A549 treated with AZD9567 at 1 μM for 4 hours (cell line): Measurements from ENCODE around the gene OR8I2. TPM values are rescaled to one million over a fixed set of nuclear protein-coding genes. Genes with fewer than 3 reads are reported as not detected.

Source experiments
- total RNA-seq: library from RNA; stranded (reverse); fragments of 200-300 nt; extraction: Qiagen RNA extraction; gene quantifications from 5 replicates; pipeline ENCODE4 v1.2.3, GENCODE V29; 2022; ENCODE audit not compliant: insufficient read depth

Gene OR8I2
- not detected in 5 replicates for total RNA-seq

DNA sequence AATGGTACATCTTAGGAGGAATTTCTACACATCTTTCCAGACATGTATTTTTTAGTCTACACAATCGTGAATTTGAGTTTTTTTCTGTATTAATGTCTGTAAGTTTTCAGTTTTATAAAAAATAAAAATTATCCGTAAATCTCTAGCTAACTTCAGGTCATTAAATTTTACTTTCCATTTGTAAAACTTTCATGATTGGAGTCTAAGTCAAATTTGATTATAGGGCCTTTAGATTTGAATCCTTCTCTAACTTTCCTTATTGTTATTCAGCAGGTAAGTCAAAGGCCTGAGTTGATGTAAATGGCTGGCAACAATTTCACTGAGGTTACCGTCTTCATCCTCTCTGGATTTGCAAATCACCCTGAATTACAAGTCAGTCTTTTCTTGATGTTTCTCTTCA lies at the start of gene OR8I2:
TSS of gene OR8I2 (plus strand) at position 301 of the 400 bp plus-strand sequence. CDS start at position 301, 0 bp downstream.

DNA sequence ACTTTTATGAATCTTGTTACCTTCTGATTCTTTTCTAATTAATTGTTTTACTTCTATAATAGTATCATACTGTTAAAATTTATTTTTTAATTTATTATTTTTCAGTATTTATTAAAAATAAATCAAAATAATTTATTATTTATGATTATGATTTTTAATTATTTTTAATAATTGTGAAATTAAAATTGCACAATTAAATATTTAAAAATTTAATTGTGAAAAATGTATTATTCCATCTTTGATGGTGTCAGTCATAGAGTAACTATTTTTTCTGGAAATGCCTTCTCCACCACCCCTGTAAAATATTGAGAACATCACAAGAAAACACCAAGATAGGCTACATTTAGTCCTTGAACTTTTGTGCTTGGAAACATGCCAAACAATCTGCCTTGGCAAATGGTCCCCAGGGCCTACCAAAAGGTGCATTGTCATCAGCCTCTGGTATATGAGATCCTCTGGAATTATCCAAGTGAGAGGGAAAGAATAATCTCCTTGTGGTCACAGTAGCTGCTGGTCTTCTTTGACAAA lies 10.2 kb downstream of the OR8I2 start, which contains the start of gene OR8H2:
TSS of gene OR8H2 (plus strand) at position 478 of the 528 bp plus-strand sequence. CDS start 1,356 bp downstream, outside the sequence.

DNA sequence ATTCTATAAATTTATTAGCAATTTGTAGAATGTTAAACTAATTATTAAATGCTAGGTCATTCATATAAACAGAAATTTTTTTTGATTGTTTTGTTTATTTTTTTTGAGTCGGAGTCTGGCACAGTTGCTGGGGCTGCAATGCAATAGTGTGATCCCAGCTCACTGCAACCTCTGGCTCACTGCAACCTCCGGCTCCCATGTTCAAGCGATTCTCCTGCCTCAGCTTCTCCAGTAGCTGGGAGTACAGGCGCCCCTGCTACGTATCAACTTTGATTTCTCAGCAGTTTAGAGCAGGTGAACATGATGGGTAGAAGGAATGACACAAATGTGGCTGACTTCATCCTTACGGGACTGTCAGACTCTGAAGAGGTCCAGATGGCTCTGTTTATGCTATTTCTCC lies 29.0 kb downstream of the OR8I2 start, which contains the start of gene OR8H3:
TSS of gene OR8H3 (plus strand) at position 301 of the 400 bp plus-strand sequence. CDS start at position 301, 0 bp downstream.

DNA sequence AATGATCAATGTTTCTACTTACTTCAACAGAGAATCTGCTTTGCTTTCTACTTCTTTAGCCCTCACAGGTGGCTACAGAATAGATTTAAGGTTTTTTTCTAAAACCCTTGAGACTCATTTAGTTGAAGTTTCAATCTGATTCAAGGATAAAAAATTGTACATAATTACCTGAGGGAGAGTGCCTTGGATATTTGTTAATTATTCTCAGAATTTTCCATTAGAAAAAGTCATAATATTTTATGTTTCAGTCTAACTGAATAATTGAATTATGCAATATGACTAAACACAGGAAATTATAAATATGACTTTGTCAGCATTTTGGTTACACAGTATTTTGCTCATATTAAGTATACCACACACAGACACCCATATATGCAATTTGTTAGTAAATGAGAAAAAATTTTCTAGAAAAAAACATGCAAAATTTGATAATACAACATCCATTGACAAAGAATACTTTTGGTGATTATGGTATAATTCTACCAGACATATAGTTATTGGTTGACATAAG lies 47.1 kb downstream of the OR8I2 start, which contains the start of gene OR8J3:
TSS of gene OR8J3 (minus strand) at position 51 of the 511 bp plus-strand sequence. CDS start 2,483 bp downstream, outside the sequence.

Other genes starting within 250 kb of the OR8I2 start
- gene TRIM51, start 210.0 kb upstream of the OR8I2 start, total RNA-seq, result not detected in 5 replicates
- not detected in 5 replicates for gene OR5W2, start 178.7 kb upstream of the OR8I2 start, total RNA-seq
- gene OR5I1, start 156.9 kb upstream of the OR8I2 start, total RNA-seq, result not detected in 5 replicates
- not detected in 5 replicates for gene OR10AG1, start 123.4 kb upstream of the OR8I2 start, total RNA-seq
- gene OR5F1, start 98.7 kb upstream of the OR8I2 start, total RNA-seq, result not detected in 5 replicates
- gene OR5AS1, start 65.7 kb upstream of the OR8I2 start, total RNA-seq, result not detected in 5 replicates
- gene OR8H2, start 10.4 kb downstream of the OR8I2 start, total RNA-seq, result not detected in 5 replicates
- not detected in 5 replicates for gene OR8H3, start 29.1 kb downstream of the OR8I2 start, total RNA-seq
- gene OR8J3, start 46.9 kb downstream of the OR8I2 start, total RNA-seq, result not detected in 5 replicates
- gene OR8K5, start 67.0 kb downstream of the OR8I2 start, total RNA-seq, result not detected in 5 replicates
- gene OR5J2, start 83.3 kb downstream of the OR8I2 start, total RNA-seq, result not detected in 5 replicates
- not detected in 5 replicates for gene OR5T2, start 140.9 kb downstream of the OR8I2 start, total RNA-seq
- gene OR5T3, start 158.9 kb downstream of the OR8I2 start, total RNA-seq, result not detected in 5 replicates
- gene OR5T1, start 180.8 kb downstream of the OR8I2 start, total RNA-seq, result not detected in 5 replicates
- gene OR8H1, start 198.9 kb downstream of the OR8I2 start, total RNA-seq, result not detected in 5 replicates
- gene OR8K3, start 221.8 kb downstream of the OR8I2 start, total RNA-seq, result not detected in 5 replicates